Loucy (cell line): Measurements from ENCODE around the gene BCR.
"Not testable (repeated sequence)": the region's sequence is repeated elsewhere in the genome, so short reads cannot be mapped to it uniquely, and the experiment has no call there.

ENCODE experiments used
- H2AFZ ChIP-seq: fragments of 200-600 bp; sonication (generic); 2 replicates; pipeline ENCODE4 v1.6.0; 2016; ENCODE audit warnings: antibody characterized with exemption, mild to moderate bottlenecking, low read length, moderate library complexity
- H3F3A ChIP-seq: fragments of 200-600 bp; 2 replicates; pipeline ENCODE4 v1.6.0; 2016; ENCODE audit warnings: antibody characterized with exemption, low read depth, mild to moderate bottlenecking
- H3K27me3 ChIP-seq: fragments of 200-600 bp; sonication (generic); 2 replicates; pipeline ENCODE4 v1.6.1; 2014; ENCODE audit warnings: low read length, mild to moderate bottlenecking; ENCODE audit not compliant: insufficient read depth, poor library complexity, severe bottlenecking
- H3K36me3 ChIP-seq: fragments of 200-600 bp; sonication (generic); 2 replicates; pipeline ENCODE4 v1.6.1; 2016; ENCODE audit warnings: low read length; ENCODE audit not compliant: insufficient read depth
- H3K4me1 ChIP-seq: fragments of 200-600 bp; sonication (generic); 2 replicates; pipeline ENCODE4 v1.5.1; 2014; ENCODE audit warnings: low read length, mild to moderate bottlenecking; ENCODE audit not compliant: insufficient read depth, poor library complexity, severe bottlenecking
- H3K4me2 ChIP-seq: fragments of 200-600 bp; sonication (generic); 2 replicates; pipeline ENCODE4 v1.6.0; 2014; ENCODE audit warnings: antibody characterized with exemption, low read length, low read depth, mild to moderate bottlenecking; ENCODE audit not compliant: poor library complexity, severe bottlenecking
- H3K4me3 ChIP-seq: fragments of 200-600 bp; sonication (generic); 2 replicates; pipeline ENCODE4 v1.5.1; 2014; ENCODE audit warnings: low read length, mild to moderate bottlenecking, mixed read lengths; ENCODE audit not compliant: poor library complexity, severe bottlenecking
- H3K79me2 ChIP-seq: fragments of 200-600 bp; sonication (generic); 2 replicates; pipeline ENCODE4 v1.6.1; 2014; ENCODE audit warnings: low read length; ENCODE audit not compliant: insufficient read depth
- H3K9ac ChIP-seq: fragments of 200-600 bp; sonication (generic); 2 replicates; pipeline ENCODE4 v1.6.0; 2014; ENCODE audit warnings: mild to moderate bottlenecking, low read depth, low read length, moderate library complexity; ENCODE audit not compliant: poor library complexity, severe bottlenecking
- H3K9me2 ChIP-seq: fragments of 200-600 bp; sonication (generic); replicated peaks from 2 replicates; pipeline ENCODE4 v1.6.1; 2016; ENCODE audit warnings: low read depth, low read length, mixed read lengths
- H3K9me3 ChIP-seq: fragments of 200-600 bp; sonication (generic); 2 replicates; pipeline ENCODE4 v1.6.1; 2014; ENCODE audit warnings: mild to moderate bottlenecking, antibody characterized with exemption, low read length, low read depth; ENCODE audit not compliant: insufficient read depth
- H4K20me1 ChIP-seq: fragments of 200-600 bp; sonication (generic); 2 replicates; pipeline ENCODE4 v1.6.0; 2014; ENCODE audit warnings: antibody characterized with exemption, low read length, mild to moderate bottlenecking; ENCODE audit not compliant: insufficient read depth, poor library complexity, severe bottlenecking
- CTCF ChIP-seq: fragments of 200-600 bp; sonication (generic); conservative IDR thresholded peaks from 2 replicates; pipeline ENCODE4 v1.5.1; 2014; ENCODE audit warnings: mild to moderate bottlenecking, antibody characterized with exemption, low read length
- EZH2phosphoT487 ChIP-seq: fragments of 200-600 bp; IDR thresholded peaks from 2 replicates; pipeline ENCODE4 v1.6.1; 2018; ENCODE audit warnings: antibody characterized with exemption, mild to moderate bottlenecking, moderate library complexity, borderline replicate concordance

The BCR gene

GRCh38 chr22:23306926-23307325, 126.6 kb downstream of the BCR start:
- TF ChIP-seq CTCF (no peak), EZH2phosphoT487 (no peak)
- Histone ChIP-seq H4K20me1 (no peaks in the 10 kb centered on the region), H3K4me3 (no peak overlapping the region), H3K4me2 (no peak overlapping the region), H3K9ac (no peak overlapping the region), H3F3A (no peaks in the 10 kb centered on the region), H3K4me1 (no peaks in the 10 kb centered on the region), H3K36me3 (peaks cover 56% of the 10 kb centered on the region; the same call in 1 of the 2 replicates), H3K27me3 (no peaks in the 10 kb centered on the region), H3K79me2 (no peaks in the 10 kb centered on the region), H2AFZ (no peak overlapping the region), H3K9me2 (no peaks in the 10 kb centered on the region), H3K9me3 (no peaks in the 10 kb centered on the region)

GRCh38 chr22:23307511-23307910, 127.2 kb downstream of the BCR start:
- H3K4me2 ChIP-seq, H3K9me3 ChIP-seq, H3K9me2 ChIP-seq, H3K9ac ChIP-seq, H4K20me1 ChIP-seq, H3K79me2 ChIP-seq, H3K4me1 ChIP-seq, H3F3A ChIP-seq, H3K27me3 ChIP-seq, H3K4me3 ChIP-seq, H2AFZ ChIP-seq: not testable (repeated sequence)
- H3K36me3 ChIP-seq = peaks cover 54% of the 10 kb centered on the region; the same call in 1 of the 2 replicates

GRCh38 chr22:23309261-23309660, 129.0 kb downstream of the BCR start:
- H3K9me2 ChIP-seq, H3K4me3 ChIP-seq, H3K79me2 ChIP-seq, H3K4me1 ChIP-seq, H2AFZ ChIP-seq, H3K27me3 ChIP-seq, H3K9me3 ChIP-seq, H3K9ac ChIP-seq, H3F3A ChIP-seq, H3K4me2 ChIP-seq, H4K20me1 ChIP-seq: not testable (repeated sequence)
- peaks cover 44% of the 10 kb centered on the region; the same call in 1 of the 2 replicates for H3K36me3 ChIP-seq

- not testable (repeated sequence) for H3K4me3 ChIP-seq, H4K20me1 ChIP-seq, H2AFZ ChIP-seq, H3K4me1 ChIP-seq, H3K4me2 ChIP-seq, H3K27me3 ChIP-seq, H3K9ac ChIP-seq, H3K9me2 ChIP-seq, H3F3A ChIP-seq, H3K79me2 ChIP-seq, H3K9me3 ChIP-seq
- H3K36me3 ChIP-seq = peaks cover 45% of the 10 kb centered on the region; the same call in 1 of the 2 replicates
Measured at GRCh38 chr22:23310443-23311097, 130.3 kb downstream of the BCR start.

GRCh38 chr22:23311635-23312420, 131.5 kb downstream of the BCR start:
- H3K36me3 ChIP-seq = peaks cover 33% of the 10 kb centered on the region; the same call in 1 of the 2 replicates
- H3F3A ChIP-seq, H3K4me3 ChIP-seq, H3K9me2 ChIP-seq, H3K79me2 ChIP-seq, H3K27me3 ChIP-seq, H3K9ac ChIP-seq, H3K4me2 ChIP-seq, H3K4me1 ChIP-seq, H3K9me3 ChIP-seq, H4K20me1 ChIP-seq, H2AFZ ChIP-seq: not testable (repeated sequence)
